LNCaP clone FGC (cell line): ENCODE data around the gene CGB8.
A peak's percentile ranks its signal among the peaks of the same experiment; 100 is the strongest.
"Not testable (repeated sequence)": the region's sequence is repeated elsewhere in the genome, so short reads cannot be mapped to it uniquely, and the experiment has no call there.

Experiments
- DNase-seq: peaks from one replicate; pipeline ENCODE4 v3.0.0-alpha.2; 2011; ENCODE audit warnings: low read depth
- H3K4me3 ChIP-seq: 2 replicates; pipeline ENCODE4 v1.5.1; 2011; ENCODE audit warnings: mild to moderate bottlenecking, low read depth, low read length, control low read depth
- CTCF ChIP-seq: IDR thresholded peaks from 2 replicates; pipeline ENCODE4 v1.5.1; 2012; ENCODE audit warnings: mild to moderate bottlenecking; ENCODE audit not compliant: control insufficient read depth, insufficient read depth; ENCODE audit errors: extremely low read depth

CGB8 gene

GRCh38 chr19:49056101-49056901 is 7.4 kb upstream of the CGB8 start:
- H3K4me3 ChIP-seq, result peak overlapping the region; percentile 47
- no peak for DNase-seq
- no peak for TF ChIP-seq CTCF

- not testable (repeated sequence) for H3K4me3 ChIP-seq
Measured at GRCh38 chr19:49050376-49051033, 1.6 kb upstream of the CGB8 start.

GRCh38 chr19:49049834-49050233 is 923 bp upstream of the CGB8 start:
- DNase-seq, H3K4me3 ChIP-seq: not testable (repeated sequence)

More at GRCh38 chr19:49050376-49051033, 1.6 kb upstream of the CGB8 start:
- DNase-seq, result not testable (repeated sequence)

GRCh38 chr19:49043548-49043947 is 5.4 kb downstream of the CGB8 start, which contains the start of gene CGB5:
CGB5 (plus strand) TSS chr19:49043848; CDS start chr19:49044210, 362 bp downstream.
- H3K4me3 ChIP-seq, DNase-seq: not testable (repeated sequence)

DNA sequence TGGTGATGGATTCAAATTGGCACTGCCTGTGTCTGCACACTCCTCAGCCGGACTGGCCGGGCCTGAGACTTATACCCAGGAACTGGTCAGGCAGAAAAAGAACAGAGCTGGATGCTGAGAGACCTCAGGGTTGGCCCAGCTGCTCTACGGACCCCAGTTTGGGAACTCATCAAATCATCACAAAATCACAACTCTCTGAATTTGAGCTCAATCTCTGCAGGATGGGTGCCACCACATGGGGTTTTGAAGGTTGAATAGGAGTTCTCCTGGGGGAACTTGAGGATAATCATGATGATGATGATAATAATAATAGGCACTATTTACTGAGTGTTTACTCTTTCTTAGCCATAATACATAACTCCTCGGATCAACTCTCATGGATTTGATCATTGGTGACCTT is 6.2 kb downstream of the CGB8 start:
- not testable (repeated sequence) for H3K4me3 ChIP-seq, DNase-seq

GRCh38 chr19:49042177-49042576 is 6.7 kb downstream of the CGB8 start:
- DNase-seq, result no peak
- TF ChIP-seq CTCF, result no peak
- no peak overlapping the region for H3K4me3 ChIP-seq

DNA sequence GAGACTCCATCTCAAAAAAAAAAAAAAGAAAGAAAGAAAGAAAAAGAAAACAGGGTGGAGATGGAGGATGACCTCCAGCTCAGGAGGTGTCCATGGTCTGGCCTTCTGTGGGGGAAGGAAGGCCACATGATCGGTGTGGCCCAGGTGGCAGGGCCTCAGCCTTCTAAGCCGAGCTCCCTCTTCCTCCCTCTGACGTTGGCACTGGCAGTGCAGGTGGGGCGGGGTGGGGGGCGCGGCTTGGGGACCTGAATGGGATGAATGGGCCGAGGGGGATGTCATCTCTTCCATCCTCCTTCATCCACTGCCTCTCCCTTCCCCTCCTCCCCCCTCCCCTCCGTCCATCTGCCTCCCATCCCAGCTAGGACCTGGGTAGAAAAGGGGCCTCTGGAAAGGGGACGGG is 9.2 kb downstream of the CGB8 start:
- DNase-seq, result not testable (repeated sequence)

GRCh38 chr19:49038557-49039276 is 10.2 kb downstream of the CGB8 start:
- H3K4me3 ChIP-seq, DNase-seq: not testable (repeated sequence)

More for the DNA sequence above, 9.2 kb downstream of the CGB8 start:
- not testable (repeated sequence) for H3K4me3 ChIP-seq

GRCh38 chr19:49038111-49038510 is 10.8 kb downstream of the CGB8 start:
- H3K4me3 ChIP-seq, DNase-seq: not testable (repeated sequence)

GRCh38 chr19:49036815-49037214 is 12.1 kb downstream of the CGB8 start, which contains the start of gene CGB1:
CGB1 (minus strand) TSS chr19:49036895; CDS start chr19:49036711, 184 bp downstream.
- not testable (repeated sequence) for DNase-seq, H3K4me3 ChIP-seq

DNA sequence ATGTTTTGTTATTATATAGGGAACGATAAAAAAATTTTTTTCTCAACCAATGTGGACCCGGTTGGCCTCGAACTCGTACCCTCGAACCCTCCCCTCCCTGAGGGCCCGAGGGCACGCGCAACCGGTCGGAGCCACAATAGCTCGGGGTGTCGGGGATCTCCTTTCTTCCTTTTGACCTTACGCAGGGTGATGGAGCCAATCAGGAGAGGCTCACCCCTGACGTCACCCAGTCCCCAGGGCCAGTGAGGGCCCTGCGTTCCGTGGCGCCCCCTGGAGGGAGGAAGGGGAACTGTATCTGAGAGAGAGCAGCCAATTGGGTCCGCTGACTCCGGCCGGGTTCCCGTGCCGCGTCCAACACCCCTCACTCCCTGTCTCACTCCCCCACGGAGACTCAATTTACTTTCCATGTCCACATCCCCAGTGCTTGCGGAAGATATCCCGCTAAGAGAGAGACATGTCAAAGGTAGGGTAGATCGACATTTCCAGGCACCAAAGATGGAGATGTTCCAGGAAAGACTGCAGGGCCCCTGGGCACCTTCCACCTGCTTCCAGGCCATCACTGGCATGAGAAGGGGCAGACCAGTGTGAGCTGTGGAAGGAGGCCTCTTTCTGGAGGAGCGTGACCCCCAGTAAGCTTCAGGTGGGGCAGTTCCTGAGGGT is 17.1 kb downstream of the CGB8 start, which contains the start of gene CGB2:
Gene CGB2, plus strand, starts transcription at position 249 of the 660 bp plus-strand sequence. Its CDS starts 206 bp downstream, at position 455.
- TF ChIP-seq CTCF, result 0 out of 2 replicates have a peak, but pooled peaks have one; percentile 16
- H3K4me3 ChIP-seq, DNase-seq: not testable (repeated sequence)

- H3K4me3 ChIP-seq, DNase-seq: not testable (repeated sequence)
Measured at GRCh38 chr19:49030323-49030722, 18.6 kb downstream of the CGB8 start.

GRCh38 chr19:49029749-49030148 is 19.2 kb downstream of the CGB8 start:
- not testable (repeated sequence) for H3K4me3 ChIP-seq, DNase-seq

DNA sequence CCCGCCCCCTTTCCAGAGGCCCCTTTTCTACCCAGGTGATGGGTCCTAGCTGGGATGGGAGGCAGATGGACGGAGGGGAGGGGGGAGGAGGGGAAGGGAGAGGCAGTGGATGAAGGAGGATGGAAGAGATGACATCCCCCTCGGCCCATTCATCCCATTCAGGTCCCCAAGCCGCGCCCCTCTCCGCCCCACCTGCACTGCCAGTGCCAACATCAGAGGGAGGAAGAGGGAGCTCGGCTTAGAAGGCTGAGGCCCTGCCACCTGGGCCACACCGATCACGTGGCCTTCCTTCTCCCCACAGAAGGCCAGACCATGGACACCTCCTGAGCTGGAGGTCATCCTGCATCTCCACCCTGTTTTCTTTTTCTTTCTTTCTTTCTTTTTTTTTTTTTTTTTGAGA is 20.2 kb downstream of the CGB8 start:
- H3K4me3 ChIP-seq, DNase-seq: not testable (repeated sequence)
